ENCODE measurements around the gene GNRHR. TPM values are rescaled to one million over a fixed set of nuclear protein-coding genes. Genes with fewer than 3 reads are reported as not detected.
A peak's percentile ranks its signal among the peaks of the same experiment; 100 is the strongest.

GNRHR gene
- total RNA-seq, 2 experiments from 2014 or later, result not detected

GRCh38 chr4:67700738-67701516, 53.3 kb downstream of the GNRHR start, which contains the start of gene UBA6:
Gene UBA6, minus strand, starts transcription at chr4:67701155. Its CDS starts 36 bp downstream, at chr4:67701119.
- no peaks in the 10 kb centered on the region for H4K20me1 ChIP-seq (ENCODE audit: insufficient read depth, low read length)
- H3K4me1 ChIP-seq (ENCODE audit: insufficient read depth, low read length, poor library complexity, severe bottlenecking), result peaks cover 34% of the 10 kb centered on the region
- intact Hi-C loops (cut with micrococcal nuclease; ENCODE audit: unreplicated experiment), result loop anchor here (1.0 kb wide), 2 partner anchors 126 to 152 kb away; no protein-coding TSS in a partner anchor
- H3K9me2 ChIP-seq (ENCODE audit: insufficient read depth, low read length), result no peaks in the 10 kb centered on the region
- H3K9me3 ChIP-seq (ENCODE audit: low read length), result peaks cover 24% of the 10 kb centered on the region
- H3K27ac ChIP-seq (ENCODE audit: low read depth, low read length, poor library complexity, severe bottlenecking), result peak within 1 kb of the TSS; percentile 65
- peaks cover 53% of the 10 kb centered on the region for H3K36me3 ChIP-seq (ENCODE audit: insufficient read depth, low read length)
- TF ChIP-seq, protein P1, sequence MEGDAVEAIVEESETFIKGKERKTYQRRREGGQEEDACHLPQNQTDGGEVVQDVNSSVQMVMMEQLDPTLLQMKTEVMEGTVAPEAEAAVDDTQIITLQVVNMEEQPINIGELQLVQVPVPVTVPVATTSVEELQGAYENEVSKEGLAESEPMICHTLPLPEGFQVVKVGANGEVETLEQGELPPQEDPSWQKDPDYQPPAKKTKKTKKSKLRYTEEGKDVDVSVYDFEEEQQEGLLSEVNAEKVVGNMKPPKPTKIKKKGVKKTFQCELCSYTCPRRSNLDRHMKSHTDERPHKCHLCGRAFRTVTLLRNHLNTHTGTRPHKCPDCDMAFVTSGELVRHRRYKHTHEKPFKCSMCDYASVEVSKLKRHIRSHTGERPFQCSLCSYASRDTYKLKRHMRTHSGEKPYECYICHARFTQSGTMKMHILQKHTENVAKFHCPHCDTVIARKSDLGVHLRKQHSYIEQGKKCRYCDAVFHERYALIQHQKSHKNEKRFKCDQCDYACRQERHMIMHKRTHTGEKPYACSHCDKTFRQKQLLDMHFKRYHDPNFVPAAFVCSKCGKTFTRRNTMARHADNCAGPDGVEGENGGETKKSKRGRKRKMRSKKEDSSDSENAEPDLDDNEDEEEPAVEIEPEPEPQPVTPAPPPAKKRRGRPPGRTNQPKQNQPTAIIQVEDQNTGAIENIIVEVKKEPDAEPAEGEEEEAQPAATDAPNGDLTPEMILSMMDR (conservative IDR thresholded peaks at IDR 0.05; ENCODE audit: low read length), result peak; percentile 74
- no peak for TF ChIP-seq EZH2phosphoT487 (IDR thresholded peaks at IDR 0.05; ENCODE audit: borderline replicate concordance, low read depth, low read length)
- POLR2A ChIA-PET, result interaction anchor here (0.5 to 2.1 kb wide), 18 partner anchors 14 to 242 kb away, joined by 3 to 10 read pairs (median 4); partner anchors contain the start of gene STAP1
- peak; percentile 98 for DNase-seq (ENCODE audit: low spot score)
- CTCF ChIA-PET (ENCODE audit: unreplicated experiment), result interaction anchor here (1.0 kb wide), 1 partner anchor 155 kb away, joined by 3 read pairs; no protein-coding TSS in a partner anchor
- H3K79me2 ChIP-seq (ENCODE audit: insufficient read depth, low read depth, low read length), result peaks cover 84% of the 10 kb centered on the region
- H3K4me3 ChIP-seq (ENCODE audit: low read depth, low read length, poor library complexity, severe bottlenecking), result peak within 1 kb of the TSS; percentile 90
- H3K4me2 ChIP-seq (ENCODE audit: low read length), result peak within 1 kb of the TSS; percentile 90
- H2AFZ ChIP-seq (ENCODE audit: low read length), result peak within 1 kb of the TSS; percentile 96
- BruUV-seq (replicated peaks), result no TSS peak

- no peaks in the 10 kb centered on the region for H3K9me2 ChIP-seq (ENCODE audit: insufficient read depth, low read length)
- no peak for TF ChIP-seq EZH2phosphoT487 (IDR thresholded peaks at IDR 0.05; ENCODE audit: borderline replicate concordance, low read depth, low read length)
- TF ChIP-seq, protein P1 (conservative IDR thresholded peaks at IDR 0.05; ENCODE audit: low read length), result no peak
- peaks cover 17% of the 10 kb centered on the region; the same call in 1 of the 2 replicates for H3K9me3 ChIP-seq (ENCODE audit: low read length)
- intact Hi-C loops (cut with micrococcal nuclease; ENCODE audit: unreplicated experiment), result loop anchor here (1.0 kb wide), 1 partner anchor 125 kb away; no protein-coding TSS in a partner anchor
- CTCF ChIA-PET (ENCODE audit: unreplicated experiment), result interaction anchor here (1.0 kb wide), 1 partner anchor 114 kb away, joined by 3 read pairs; no protein-coding TSS in a partner anchor
- peak; percentile 44 for DNase-seq (ENCODE audit: low spot score)
- TSS peak; percentile 61 for BruUV-seq (replicated peaks)
- peak overlapping the region; percentile 90 for H3K4me3 ChIP-seq (ENCODE audit: low read depth, low read length, poor library complexity, severe bottlenecking)
- no peaks in the 10 kb centered on the region for H4K20me1 ChIP-seq (ENCODE audit: insufficient read depth, low read length)
- H3K27ac ChIP-seq (ENCODE audit: low read depth, low read length, poor library complexity, severe bottlenecking), result peak overlapping the region; percentile 55
- H3K4me2 ChIP-seq (ENCODE audit: low read length), result peak overlapping the region; percentile 90
- H2AFZ ChIP-seq (ENCODE audit: low read length), result peak overlapping the region; percentile 96
- H3K36me3 ChIP-seq (ENCODE audit: insufficient read depth, low read length), result peaks cover 53% of the 10 kb centered on the region
- H3K4me1 ChIP-seq (ENCODE audit: insufficient read depth, low read length, poor library complexity, severe bottlenecking), result peaks cover 29% of the 10 kb centered on the region
- peaks cover 82% of the 10 kb centered on the region for H3K79me2 ChIP-seq (ENCODE audit: insufficient read depth, low read depth, low read length)
- POLR2A ChIA-PET, result interaction anchor here (0.7 to 2.1 kb wide), 11 partner anchors 10 to 156 kb away, joined by 3 to 11 read pairs (median 4); partner anchors contain the start of gene STAP1
Measured at GRCh38 chr4:67700116-67700737, 54.0 kb downstream of the GNRHR start.

Data from OCI-LY7 (cell line).